ENCODE results near the gene GBE1. TPM values are rescaled to one million over a fixed set of nuclear protein-coding genes. Genes with fewer than 3 reads are reported as not detected.

Gene GBE1
- total RNA-seq, 1 donor from 2014 or later, result 73.1 TPM

GRCh38 chr3:81716870-81717509 is 44.5 kb downstream of the GBE1 start:
- Histone ChIP-seq H3K4me1 (peaks cover 37% of the 10 kb centered on the region), H3K4me3 (peak overlapping the region; percentile 3), H3K9me3 (replicated peaks) (peaks cover 8% of the 10 kb centered on the region), H3K27me3 (ENCODE audit: low read depth) (no peaks in the 10 kb centered on the region), H3K36me3 (peaks cover 14% of the 10 kb centered on the region), H3K27ac (replicated peaks) (peak overlapping the region; percentile 80)
- intact Hi-C loops (cut with micrococcal nuclease), result no loop called here
- peak; percentile 27 for DNase-seq
- TF ChIP-seq CTCF (IDR thresholded peaks at IDR 0.05; ENCODE audit: borderline replicate concordance), result no peak

GRCh38 chr3:81713031-81713430 is 48.4 kb downstream of the GBE1 start:
- H3K9me3 ChIP-seq (replicated peaks), result peaks cover 8% of the 10 kb centered on the region
- no peak overlapping the region for H3K27ac ChIP-seq (replicated peaks)
- TF ChIP-seq CTCF (IDR thresholded peaks at IDR 0.05; ENCODE audit: borderline replicate concordance), result no peak
- H3K4me1 ChIP-seq, result peaks cover 51% of the 10 kb centered on the region
- no peaks in the 10 kb centered on the region for H3K27me3 ChIP-seq (ENCODE audit: low read depth)
- H3K4me3 ChIP-seq, result no peak overlapping the region
- no peak for DNase-seq
- H3K36me3 ChIP-seq, result peaks cover 14% of the 10 kb centered on the region
- intact Hi-C loops (cut with micrococcal nuclease), result no loop called here

- Histone ChIP-seq H3K4me3 (no peak overlapping the region), H3K27me3 (ENCODE audit: low read depth) (no peaks in the 10 kb centered on the region), H3K36me3 (peaks cover 13% of the 10 kb centered on the region), H3K9me3 (replicated peaks) (peaks cover 5% of the 10 kb centered on the region), H3K4me1 (peaks cover 54% of the 10 kb centered on the region), H3K27ac (replicated peaks) (peak overlapping the region; percentile 13)
- TF ChIP-seq CTCF (IDR thresholded peaks at IDR 0.05; ENCODE audit: borderline replicate concordance), result no peak
- DNase-seq, result no peak
- intact Hi-C loops (cut with micrococcal nuclease), result no loop called here
Measured at GRCh38 chr3:81709606-81710005, 51.8 kb downstream of the GBE1 start.

- no peak for DNase-seq
- Histone ChIP-seq H3K36me3 (peaks cover 17% of the 10 kb centered on the region), H3K27ac (replicated peaks) (no peak overlapping the region), H3K27me3 (ENCODE audit: low read depth) (no peaks in the 10 kb centered on the region), H3K4me1 (peaks cover 48% of the 10 kb centered on the region), H3K4me3 (no peak overlapping the region), H3K9me3 (replicated peaks) (no peaks in the 10 kb centered on the region)
- intact Hi-C loops (cut with micrococcal nuclease), result no loop called here
- no peak for TF ChIP-seq CTCF (IDR thresholded peaks at IDR 0.05; ENCODE audit: borderline replicate concordance)
Measured at GRCh38 chr3:81707996-81708395, 53.4 kb downstream of the GBE1 start.

GRCh38 chr3:81702126-81702525 is 59.3 kb downstream of the GBE1 start:
- intact Hi-C loops (cut with micrococcal nuclease), result no loop called here
- Histone ChIP-seq H3K4me3 (no peak overlapping the region), H3K27me3 (ENCODE audit: low read depth) (no peaks in the 10 kb centered on the region), H3K36me3 (peaks cover 27% of the 10 kb centered on the region), H3K27ac (replicated peaks) (no peak overlapping the region), H3K9me3 (replicated peaks) (no peaks in the 10 kb centered on the region), H3K4me1 (peaks cover 17% of the 10 kb centered on the region)
- TF ChIP-seq CTCF (IDR thresholded peaks at IDR 0.05; ENCODE audit: borderline replicate concordance), result no peak
- no peak for DNase-seq
